Measurements from ENCODE around the gene FAM89A. TPM values are rescaled to one million over a fixed set of nuclear protein-coding genes. Genes with fewer than 3 reads are reported as not detected.

Gene FAM89A
- total RNA-seq, 1 experiment from 2014 or later = 1.5 TPM

- H2BK15ac ChIP-seq (ENCODE audit: low read depth, low read length) = no peak overlapping the region
- H3K4me1 Mint-ChIP-seq = peaks cover 0 to 2% of the 10 kb centered on the region in 2 experiments; a peak in 1 of 4 replicates
- no peak overlapping the region for H3K4me3 Mint-ChIP-seq
- no peak for TF ChIP-seq CTCF (conservative IDR thresholded peaks at IDR 0.05)
- no peak overlapping the region for H3K14ac ChIP-seq (ENCODE audit: insufficient read depth, low read length)
- no peaks in the 10 kb centered on the region for H3K79me2 ChIP-seq (ENCODE audit: insufficient read depth, low read length)
- no peak overlapping the region for H3K9ac ChIP-seq (ENCODE audit: extremely low read depth, insufficient read length, low read length)
- H3K27me3 ChIP-seq (ENCODE audit: insufficient read depth, low read length) = peaks cover 9% of the 10 kb centered on the region; the same call in 1 of the 2 replicates
- no peak overlapping the region for H2AFZ ChIP-seq (ENCODE audit: low read length)
- no peak overlapping the region for H3T11ph ChIP-seq (ENCODE audit: low read length)
- no peak overlapping the region for H2BK20ac ChIP-seq (ENCODE audit: low read depth, low read length, poor library complexity, severe bottlenecking)
- H3K27ac Mint-ChIP-seq = no peak overlapping the region
- no peak overlapping the region for H3K56ac ChIP-seq (ENCODE audit: insufficient read length, low read depth, low read length)
- H2BK120ac ChIP-seq (ENCODE audit: low read depth, low read length, poor library complexity, severe bottlenecking) = no peak overlapping the region
- no peak overlapping the region for H3K4ac ChIP-seq (ENCODE audit: low read depth, low read length)
- H4K20me1 ChIP-seq (ENCODE audit: control insufficient read depth, insufficient read depth, insufficient read length) = no peaks in the 10 kb centered on the region
- H2BK12ac ChIP-seq (ENCODE audit: insufficient read length, low read depth, low read length) = no peak overlapping the region
- H2AK5ac ChIP-seq (ENCODE audit: insufficient read length, low read length) = no peak overlapping the region
- H3K27ac ChIP-seq (ENCODE audit: insufficient read length, low read depth, low read length) = no peak overlapping the region
- H3K79me1 ChIP-seq (ENCODE audit: insufficient read depth, low read depth, low read length, poor library complexity, severe bottlenecking) = no peaks in the 10 kb centered on the region
- H3K18ac ChIP-seq (ENCODE audit: insufficient read length, low read depth, low read length) = no peak overlapping the region
- H2BK5ac ChIP-seq (ENCODE audit: insufficient read length, low read length) = no peak overlapping the region
- H4K91ac ChIP-seq (ENCODE audit: insufficient read length, low read depth, low read length) = no peak overlapping the region
- no peaks in the 10 kb centered on the region for H3K4me1 ChIP-seq (ENCODE audit: insufficient read depth, low read length)
- H4K5ac ChIP-seq (ENCODE audit: insufficient read length, low read depth, low read length) = no peak overlapping the region
- no peaks in the 10 kb centered on the region for H3K36me3 Mint-ChIP-seq (ENCODE audit: insufficient read depth in 1 of 3, low read depth in 3 of 3)
- no peak overlapping the region for H3K23ac ChIP-seq (ENCODE audit: insufficient read length, low read depth, low read length)
- H3K23me2 ChIP-seq (ENCODE audit: insufficient read length, low read depth, low read length, poor library complexity, severe bottlenecking) = no peaks in the 10 kb centered on the region
- H4K8ac ChIP-seq (replicated peaks; ENCODE audit: insufficient read length, low read depth, low read length) = no peak overlapping the region
- DNase-seq = no peak
- 100% methylated on average over 1 of the region's 3 CpGs for WGBS (ENCODE audit: extremely low coverage, insufficient read length, low lambda C conversion rate)
- H3K4me2 ChIP-seq (ENCODE audit: insufficient read depth, insufficient read length, low read length) = no peak overlapping the region
- H3K27me3 Mint-ChIP-seq (ENCODE audit: low read depth) = peaks cover 87% of the 10 kb centered on the region
- H3K9me3 Mint-ChIP-seq = 0 out of 5 replicates have a peak, but pooled peaks cover 0 to 1% of the 10 kb centered on the region in 2 experiments
- no peaks in the 10 kb centered on the region for H3K9me3 ChIP-seq (ENCODE audit: control insufficient read depth, low read depth, low read length)
Measured at GRCh38 chr1:231050395-231050794, 10.3 kb upstream of the FAM89A start.
